Trophoblast cell (in vitro differentiated cells and primary cell): Measurements from ENCODE around the gene KCNE1.

Experiments used
- DNase-seq, 2 donors: peaks; one replicate each; pipeline ENCODE4 v3.0.0-alpha.2; 2016
- H2AFZ ChIP-seq: 2 replicates; pipeline ENCODE4 v1.6.1; 2013; ENCODE audit warnings: low read length, moderate library complexity, mild to moderate bottlenecking; ENCODE audit not compliant: insufficient read depth, poor library complexity
- H2AK5ac ChIP-seq: 2 replicates; pipeline ENCODE4 v1.6.1; 2013; ENCODE audit warnings: mild to moderate bottlenecking, low read length
- H2BK120ac ChIP-seq: 2 replicates; pipeline ENCODE4 v1.6.1; 2013; ENCODE audit warnings: low read length, mild to moderate bottlenecking, moderate library complexity; ENCODE audit not compliant: insufficient read depth, poor library complexity
- H2BK12ac ChIP-seq: 2 replicates; pipeline ENCODE4 v1.6.1; 2013; ENCODE audit warnings: mild to moderate bottlenecking, low read length, moderate library complexity
- H2BK5ac ChIP-seq: 2 replicates; pipeline ENCODE4 v1.6.1; 2013; ENCODE audit warnings: low read length, low read depth, moderate library complexity, mild to moderate bottlenecking; ENCODE audit not compliant: poor library complexity
- H3K14ac ChIP-seq: 2 replicates; pipeline ENCODE4 v1.6.1; 2013; ENCODE audit warnings: mild to moderate bottlenecking, low read length
- H3K18ac ChIP-seq: 2 replicates; pipeline ENCODE4 v1.6.1; 2013; ENCODE audit warnings: mild to moderate bottlenecking, low read length
- H3K23ac ChIP-seq: 2 replicates; pipeline ENCODE4 v1.6.1; 2013; ENCODE audit warnings: low read length
- H3K27ac ChIP-seq: 2 replicates; pipeline ENCODE4 v1.5.1; 2013; ENCODE audit warnings: low read depth, mild to moderate bottlenecking, inconsistent platforms, low read length, moderate library complexity
- H3K27me3 ChIP-seq: 2 replicates; pipeline ENCODE4 v1.6.1; 2013; ENCODE audit warnings: inconsistent platforms, mild to moderate bottlenecking, low read length, moderate library complexity; ENCODE audit not compliant: insufficient read depth
- H3K36me3 ChIP-seq, 2 experiments: 1 replicate in 1 of 2; 2 replicates in 1 of 2; pipeline ENCODE4 v1.6.1; 2013; ENCODE audit warnings: low read length in 2 of 2, mild to moderate bottlenecking in 2 of 2, moderate library complexity in 1 of 2; ENCODE audit not compliant: insufficient read depth in 2 of 2, control insufficient read depth in 1 of 2
- H3K4ac ChIP-seq: 2 replicates; pipeline ENCODE4 v1.6.1; 2013; ENCODE audit warnings: low read depth, mild to moderate bottlenecking, low read length, moderate library complexity
- H3K4me1 ChIP-seq, 2 experiments: 1 replicate in 1 of 2; 2 replicates in 1 of 2; pipeline ENCODE4 v1.6.1; 2013; ENCODE audit warnings: low read length in 2 of 2, mild to moderate bottlenecking in 2 of 2, moderate library complexity in 1 of 2; ENCODE audit not compliant: insufficient read depth in 2 of 2, control insufficient read depth in 1 of 2
- H3K4me2 ChIP-seq: 2 replicates; pipeline ENCODE4 v1.6.1; 2013; ENCODE audit warnings: inconsistent platforms, mild to moderate bottlenecking, low read length, moderate library complexity
- H3K4me3 ChIP-seq: 2 replicates; pipeline ENCODE4 v1.5.1; 2013; ENCODE audit warnings: mild to moderate bottlenecking, low read depth, low read length, inconsistent platforms
- H3K79me1 ChIP-seq: one replicate; pipeline ENCODE4 v1.6.1; 2013; ENCODE audit warnings: low read length
- H3K79me2 ChIP-seq: 2 replicates; pipeline ENCODE4 v1.6.1; 2013; ENCODE audit warnings: low read length, mild to moderate bottlenecking; ENCODE audit not compliant: control insufficient read depth, insufficient read depth, poor library complexity
- H3K9ac ChIP-seq: 2 replicates; pipeline ENCODE4 v1.6.1; 2013; ENCODE audit warnings: mild to moderate bottlenecking, low read length
- H3K9me3 ChIP-seq: 2 replicates; pipeline ENCODE4 v1.6.1; 2013; ENCODE audit warnings: low read depth, mild to moderate bottlenecking, control low read depth, inconsistent platforms, low read length; ENCODE audit not compliant: insufficient read depth
- H4K12ac ChIP-seq: 2 replicates; pipeline ENCODE4 v1.6.1; 2013; ENCODE audit warnings: low read depth, mild to moderate bottlenecking, low read length, moderate library complexity
- H4K8ac ChIP-seq: 2 replicates; pipeline ENCODE4 v1.6.1; 2013; ENCODE audit warnings: low read depth, mild to moderate bottlenecking, low read length, moderate library complexity
- H4K91ac ChIP-seq: one replicate; pipeline ENCODE4 v1.6.1; 2013; ENCODE audit warnings: low read depth, mild to moderate bottlenecking, low read length, moderate library complexity
- WGBS: extraction: QIAGEN DNeasy Blood & Tissue Kit; methylation state at CpG from one replicate; pipeline ENCODE4 v1.1.7; 2013; ENCODE audit warnings: missing lambda C conversion rate; ENCODE audit not compliant: insufficient read length, insufficient coverage; ENCODE audit errors: extremely low coverage; 5-methylcytosine and 5-hydroxymethylcytosine counted together

Gene KCNE1

DNA sequence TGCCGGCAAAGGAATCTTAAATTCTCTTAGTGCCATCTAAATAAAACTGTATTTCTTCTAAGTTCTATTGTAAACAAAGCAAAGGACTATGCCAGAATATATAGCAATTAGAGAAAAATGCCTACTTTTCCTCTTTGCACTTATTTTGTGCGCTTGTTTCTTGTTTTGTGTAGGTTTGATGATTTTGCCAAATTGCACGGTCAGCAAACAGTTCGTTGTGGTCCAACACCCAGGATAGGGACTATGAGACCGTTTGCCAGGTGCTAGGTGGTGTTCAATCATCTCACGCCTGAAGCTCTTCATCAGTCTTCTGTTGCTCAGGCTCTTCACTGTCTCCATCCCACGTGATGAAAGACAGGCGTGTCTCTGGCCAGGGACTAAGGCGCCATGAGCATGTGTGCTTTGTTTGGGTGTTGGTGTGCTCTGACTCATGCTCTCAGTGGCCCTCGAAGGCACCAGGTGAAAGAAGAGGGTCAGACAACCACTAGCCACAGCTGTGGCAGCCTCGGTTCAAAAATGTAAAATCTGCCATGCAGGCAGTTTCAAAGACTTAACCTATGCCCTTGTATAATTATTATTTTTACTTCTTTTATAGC lies 36.9 kb upstream of the KCNE1 start:
- Histone ChIP-seq H3K4me1 (peaks cover 15% of the 10 kb centered on the region in 2 experiments), H3K79me2 (peaks cover 4% of the 10 kb centered on the region), H3K27me3 (no peaks in the 10 kb centered on the region), H4K8ac (no peak overlapping the region), H2AK5ac (no peak overlapping the region), H3K27ac (no peak overlapping the region), H4K12ac (no peak overlapping the region), H2BK12ac (no peak overlapping the region), H3K23ac (no peak overlapping the region), H3K4me2 (no peak overlapping the region), H3K4me3 (peak overlapping the region; percentile 27), H2BK5ac (no peak overlapping the region), H3K18ac (no peak overlapping the region), H2AFZ (no peak overlapping the region), H4K91ac (no peak overlapping the region), H3K79me1 (peaks cover 14% of the 10 kb centered on the region), H2BK120ac (no peak overlapping the region), H3K36me3 (no peaks in the 10 kb centered on the region), H3K9ac (no peak overlapping the region), H3K4ac (no peak overlapping the region), H3K9me3 (peaks cover 4% of the 10 kb centered on the region), H3K14ac (peak overlapping the region; percentile 3)
- WGBS = no CpG with 5 or more reads among the region's 11 CpGs
- DNase-seq = peak in 1 of 2 donors; percentile 58

GRCh38 chr21:34546542-34546941 lies 34.5 kb upstream of the KCNE1 start:
- peaks cover 8% of the 10 kb centered on the region for H3K9me3 ChIP-seq
- WGBS = no CpG with 5 or more reads among the region's 6 CpGs
- peaks cover 4% of the 10 kb centered on the region for H3K79me2 ChIP-seq
- peaks cover 15% of the 10 kb centered on the region in 2 experiments for H3K4me1 ChIP-seq
- no peak overlapping the region for H3K27ac ChIP-seq
- H3K14ac ChIP-seq = no peak overlapping the region
- no peak overlapping the region for H2AFZ ChIP-seq
- H2BK5ac ChIP-seq = no peak overlapping the region
- no peak overlapping the region for H3K18ac ChIP-seq
- no peak overlapping the region for H2BK12ac ChIP-seq
- H4K8ac ChIP-seq = no peak overlapping the region
- H4K12ac ChIP-seq = no peak overlapping the region
- H3K4me2 ChIP-seq = no peak overlapping the region
- H3K9ac ChIP-seq = no peak overlapping the region
- H3K4me3 ChIP-seq = no peak overlapping the region
- no peak overlapping the region for H2BK120ac ChIP-seq
- no peaks in the 10 kb centered on the region for H3K36me3 ChIP-seq
- H3K27me3 ChIP-seq = no peaks in the 10 kb centered on the region
- DNase-seq = no peak
- no peak overlapping the region for H3K23ac ChIP-seq
- H2AK5ac ChIP-seq = no peak overlapping the region
- no peak overlapping the region for H3K4ac ChIP-seq
- H3K79me1 ChIP-seq = peaks cover 14% of the 10 kb centered on the region
- no peak overlapping the region for H4K91ac ChIP-seq

GRCh38 chr21:34545079-34545884 lies 33.3 kb upstream of the KCNE1 start:
- Histone ChIP-seq H2BK120ac (peak overlapping the region; percentile 86), H3K4me2 (peak overlapping the region; percentile 46), H3K9ac (no peak overlapping the region), H2BK5ac (peak overlapping the region; percentile 58), H4K8ac (peak overlapping the region; percentile 52), H3K4me3 (no peak overlapping the region), H3K9me3 (peaks cover 8% of the 10 kb centered on the region), H3K79me1 (peaks cover 14% of the 10 kb centered on the region), H3K14ac (peak overlapping the region; percentile 65), H3K18ac (peak overlapping the region; percentile 31), H2AFZ (peak overlapping the region; percentile 28), H4K12ac (peak overlapping the region; percentile 28), H3K79me2 (peaks cover 4% of the 10 kb centered on the region), H3K27me3 (no peaks in the 10 kb centered on the region), H3K4me1 (peaks cover 15% of the 10 kb centered on the region in 2 experiments), H2AK5ac (peak overlapping the region; percentile 69), H3K36me3 (no peaks in the 10 kb centered on the region), H4K91ac (peak overlapping the region; percentile 89), H3K23ac (no peak overlapping the region), H3K27ac (peak overlapping the region; percentile 81), H3K4ac (peak overlapping the region; percentile 6), H2BK12ac (peak overlapping the region; percentile 93)
- DNase-seq = peak; percentile 77 to 85
- WGBS = no CpG with 5 or more reads among the region's 10 CpGs

DNA sequence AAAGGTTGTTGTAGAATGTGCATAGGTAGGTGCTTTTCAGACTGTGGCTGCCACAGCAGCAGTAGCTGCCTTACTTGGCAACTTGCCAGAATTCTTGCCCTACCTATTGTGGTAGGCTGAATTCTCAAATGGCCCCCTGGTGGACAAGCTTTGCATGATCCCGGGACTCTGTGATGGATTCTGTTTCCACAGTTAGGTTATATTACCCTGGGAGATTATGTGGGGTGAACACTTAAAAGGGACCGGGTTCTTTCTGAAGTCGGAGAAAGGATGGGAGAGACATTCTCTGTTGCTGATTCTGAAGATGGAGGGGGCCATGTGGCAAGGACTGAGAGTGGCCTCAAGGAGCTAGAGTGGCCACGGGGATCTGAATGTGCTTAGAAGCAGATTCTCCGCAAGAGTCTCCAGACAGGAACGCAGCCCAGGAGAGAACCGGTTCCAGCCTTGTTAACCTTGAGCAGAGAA lies 32.1 kb upstream of the KCNE1 start:
- Histone ChIP-seq H4K91ac (no peak overlapping the region), H4K8ac (no peak overlapping the region), H3K4me3 (no peak overlapping the region), H2BK120ac (peak overlapping the region; percentile 56), H3K9me3 (peaks cover 4% of the 10 kb centered on the region), H3K27me3 (no peaks in the 10 kb centered on the region), H3K36me3 (no peaks in the 10 kb centered on the region), H3K4ac (no peak overlapping the region), H2BK5ac (no peak overlapping the region), H2AK5ac (peak overlapping the region; percentile 49), H4K12ac (no peak overlapping the region), H3K14ac (no peak overlapping the region), H2BK12ac (peak overlapping the region; percentile 59), H2AFZ (no peak overlapping the region), H3K27ac (no peak overlapping the region), H3K4me1 (peaks cover 14 to 16% of the 10 kb centered on the region in 2 experiments), H3K23ac (no peak overlapping the region), H3K18ac (no peak overlapping the region), H3K79me1 (peaks cover 14% of the 10 kb centered on the region), H3K79me2 (peaks cover 4% of the 10 kb centered on the region), H3K4me2 (no peak overlapping the region), H3K9ac (no peak overlapping the region)
- WGBS = no CpG with 5 or more reads among the region's 7 CpGs
- DNase-seq = peak; percentile 82 to 98
